ENCODE results near the gene TRABD2B.

Gene TRABD2B

GRCh38 chr1:48021792-48022191 is 24.6 kb upstream of the TRABD2B start:
- no peak for DNase-seq

DNA sequence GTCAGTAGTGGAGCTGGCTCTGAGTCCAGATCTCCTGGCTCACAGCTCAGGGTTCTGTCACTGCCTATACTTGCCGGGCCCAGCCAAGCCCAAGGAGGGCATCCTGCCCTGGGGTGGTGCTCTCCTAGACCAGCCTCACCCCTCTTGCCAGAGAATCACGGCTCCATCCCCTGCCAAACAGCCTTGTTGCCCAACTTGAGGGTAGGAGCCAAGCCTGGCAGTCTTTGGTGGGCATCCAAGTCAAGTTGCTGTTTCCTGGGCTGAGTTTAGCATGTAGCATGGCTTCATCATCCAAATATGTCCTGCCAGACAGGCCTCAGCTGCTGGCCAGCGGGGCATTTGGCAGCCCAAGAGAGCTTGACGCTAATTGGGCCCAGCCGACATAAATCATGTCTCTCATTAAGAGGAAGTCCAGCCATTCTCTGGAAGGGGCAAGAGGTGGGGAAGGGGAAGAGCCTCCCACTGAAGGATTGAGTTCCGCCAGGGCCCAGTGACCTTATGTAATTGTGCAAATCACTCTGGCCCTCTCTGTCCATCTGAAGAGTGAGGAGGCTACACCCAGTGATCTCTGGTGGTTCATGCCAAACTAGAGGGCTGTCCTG is 22.6 kb upstream of the TRABD2B start:
- no peak for DNase-seq

- DNase-seq = no peak
Observed at GRCh38 chr1:48018799-48019198, 21.6 kb upstream of the TRABD2B start.

DNA sequence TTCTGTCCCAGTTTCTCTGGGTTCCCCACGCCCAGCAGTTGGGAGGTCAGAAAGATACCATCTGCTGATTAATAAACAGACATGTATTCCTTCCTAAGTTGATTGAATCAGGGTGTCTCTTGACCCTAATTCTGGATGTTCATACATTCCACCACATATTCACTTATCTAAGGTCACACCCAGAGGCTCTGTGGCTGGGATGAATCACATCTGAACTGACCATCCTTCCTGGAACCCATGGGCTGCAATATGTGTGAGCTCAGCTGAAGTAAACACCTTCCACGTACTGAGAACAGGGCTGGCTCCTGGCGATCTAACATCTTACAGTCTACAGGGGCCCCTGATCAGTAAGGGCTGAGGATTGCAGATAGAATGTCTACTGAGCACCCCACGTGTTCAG is 20.5 kb upstream of the TRABD2B start:
- no peak for DNase-seq

DNA sequence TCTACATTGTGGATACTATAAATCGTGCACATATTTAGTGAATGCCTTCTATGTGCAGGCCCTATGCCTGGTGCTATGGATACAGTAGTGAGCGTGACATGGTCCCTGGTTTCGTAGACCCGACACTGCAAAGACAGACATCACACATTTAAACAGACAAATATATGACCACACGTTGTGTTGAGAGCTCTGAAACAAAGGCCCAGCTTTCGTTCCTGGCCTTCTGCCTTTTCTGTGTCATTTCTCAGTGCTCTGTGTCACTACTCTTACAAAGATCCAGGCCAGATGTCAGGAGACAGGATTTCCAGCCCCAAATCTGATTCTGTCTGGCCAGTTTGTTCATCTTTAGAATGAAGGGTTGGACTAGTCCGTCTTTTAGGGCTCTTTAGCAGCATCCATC is 19.3 kb upstream of the TRABD2B start:
- DNase-seq = no peak

- DNase-seq = no peak
Observed at GRCh38 chr1:48013270-48013669, 16.1 kb upstream of the TRABD2B start.

DNA sequence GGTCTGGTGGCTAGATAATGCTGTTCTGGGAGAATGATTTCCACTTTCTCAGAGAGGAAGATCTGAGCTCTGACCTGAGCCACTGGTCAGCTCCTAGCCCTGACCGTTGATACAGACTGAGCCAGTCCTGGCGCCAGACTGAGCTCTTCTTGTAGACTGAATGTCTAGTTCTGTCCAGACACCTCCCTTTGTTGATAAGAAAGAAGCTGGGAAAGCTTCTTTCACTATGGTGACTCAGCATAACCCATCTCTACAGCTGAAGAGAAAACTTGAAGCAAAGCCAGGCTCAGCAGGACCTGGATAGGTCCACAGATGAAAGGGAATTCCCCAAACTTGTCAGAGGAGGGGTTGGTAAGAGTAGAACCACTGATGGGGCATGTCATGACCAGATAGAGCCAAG is 9.9 kb upstream of the TRABD2B start:
- no peak for DNase-seq

DNA sequence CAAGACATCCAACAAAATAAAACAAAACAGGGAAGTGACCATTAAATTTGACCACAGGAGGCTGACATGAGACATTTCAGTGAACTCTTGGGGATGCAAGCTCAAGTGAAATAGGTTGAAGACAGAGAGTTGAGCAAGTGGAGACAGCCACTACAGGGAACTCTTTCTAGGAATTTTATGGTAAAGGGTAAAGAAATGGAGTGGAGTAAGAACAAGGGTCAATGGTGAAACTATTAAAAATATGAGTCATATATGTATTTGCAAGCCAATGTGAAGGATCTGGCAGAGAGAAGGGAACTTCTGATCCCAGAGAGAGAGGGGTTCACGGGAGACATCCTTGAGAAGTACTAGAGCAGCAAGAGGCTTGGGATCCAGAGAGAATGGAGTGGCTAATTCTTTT is 9.1 kb upstream of the TRABD2B start:
- DNase-seq = no peak

DNA sequence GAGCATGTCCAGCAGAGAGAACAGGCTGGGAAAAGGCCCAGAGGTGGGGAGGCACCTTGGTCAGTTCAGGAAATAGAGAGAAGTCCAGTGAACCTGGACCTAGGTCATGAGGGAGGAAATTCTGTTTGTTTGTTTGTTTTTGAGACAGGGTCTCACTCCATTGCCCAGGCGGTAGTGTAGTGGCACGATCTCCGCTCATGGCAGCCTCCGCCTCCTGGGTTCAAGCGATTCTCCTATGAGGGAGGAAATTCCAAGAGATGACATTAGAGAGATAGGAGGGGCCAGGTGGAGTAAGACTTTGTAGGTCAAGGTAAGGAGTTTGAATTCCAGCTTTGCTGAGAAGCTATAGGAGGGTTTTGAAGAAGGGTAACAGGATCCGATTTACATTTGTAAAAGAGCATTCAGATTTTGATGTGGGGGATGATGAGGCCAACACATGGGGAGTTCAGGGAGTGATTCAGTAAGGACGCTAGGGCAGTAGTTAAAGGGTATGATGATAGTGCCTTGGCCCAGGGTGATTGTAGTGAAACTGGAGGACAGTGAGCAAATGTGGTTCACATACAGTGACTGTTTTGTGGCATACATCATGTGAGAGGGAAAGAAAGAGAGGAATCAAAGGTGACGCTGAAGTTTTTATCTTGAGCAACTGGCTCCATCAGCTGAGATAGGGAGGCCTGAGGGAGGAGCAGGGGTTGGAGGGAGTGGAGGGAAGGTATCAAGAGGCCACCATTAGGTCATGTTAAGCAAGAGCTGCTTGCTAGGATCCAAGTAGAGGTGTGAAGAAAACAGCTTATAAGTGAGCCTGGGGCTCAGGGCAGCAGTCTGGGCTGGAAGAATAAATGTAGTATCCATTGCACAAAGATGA is 8.3 kb upstream of the TRABD2B start:
- DNase-seq = no peak

- no peak for DNase-seq
Observed at GRCh38 chr1:48003741-48004531, 6.8 kb upstream of the TRABD2B start.

GRCh38 chr1:48002142-48002541 is 5.0 kb upstream of the TRABD2B start:
- no peak for DNase-seq

DNA sequence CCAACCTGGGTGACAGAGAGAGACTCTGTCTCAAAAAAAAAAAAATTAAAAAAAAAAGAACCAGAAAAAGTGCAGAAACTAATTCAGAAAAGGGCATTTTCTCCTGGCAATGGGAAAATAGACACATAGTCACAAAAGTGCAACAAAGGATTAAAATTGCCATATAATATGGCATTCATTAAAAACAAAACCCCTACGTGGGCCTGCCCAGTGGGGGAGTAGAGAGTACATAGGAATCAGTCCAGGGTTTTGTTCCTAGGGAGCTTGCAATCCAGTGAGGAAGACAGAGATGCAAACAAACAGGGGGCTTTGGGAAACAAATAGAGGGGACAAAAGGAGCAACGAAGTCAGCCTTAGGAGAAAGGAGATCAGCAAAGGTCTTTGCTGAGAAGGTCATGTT is 4.5 kb upstream of the TRABD2B start:
- DNase-seq = no peak

DNA sequence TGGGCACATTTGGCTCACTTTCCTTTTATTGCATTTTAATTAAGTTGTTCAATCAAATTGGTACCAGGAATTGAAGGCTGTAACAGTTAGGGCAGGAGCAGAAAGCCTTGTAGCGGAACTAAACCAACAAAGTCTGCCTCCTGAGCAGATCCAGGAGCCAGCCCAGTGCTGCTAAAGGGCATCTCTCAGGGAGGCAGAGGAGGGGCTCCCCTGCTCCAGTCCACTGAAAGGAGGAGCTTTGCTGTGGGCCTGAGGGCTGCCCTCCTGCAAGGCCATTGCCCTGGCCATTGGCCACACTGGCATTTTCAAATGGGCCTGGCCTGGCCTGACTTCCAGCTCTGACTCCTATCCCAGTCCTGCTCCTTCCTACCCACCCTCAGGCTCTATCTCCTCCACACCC is 3.7 kb upstream of the TRABD2B start:
- no peak for DNase-seq

DNA sequence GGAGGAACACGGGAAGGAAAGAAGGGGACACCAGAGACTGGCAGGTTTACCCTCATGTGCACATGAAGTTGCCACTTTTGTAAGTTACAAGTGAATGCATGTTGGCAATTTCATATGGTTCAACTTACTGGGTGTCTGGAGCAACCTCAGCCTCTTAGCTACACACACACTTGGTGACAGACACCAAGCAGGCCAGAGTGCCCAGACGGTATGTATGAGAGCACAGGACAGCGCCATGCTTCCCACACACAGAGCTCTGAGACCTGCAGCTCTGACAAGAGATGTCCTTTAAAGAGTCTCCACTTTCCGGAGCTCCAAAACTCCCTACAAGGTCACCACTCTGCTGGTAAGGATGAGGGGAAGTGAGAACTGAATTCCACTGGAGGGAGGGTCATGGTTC is 1.9 kb upstream of the TRABD2B start:
- no peak for DNase-seq

DNA sequence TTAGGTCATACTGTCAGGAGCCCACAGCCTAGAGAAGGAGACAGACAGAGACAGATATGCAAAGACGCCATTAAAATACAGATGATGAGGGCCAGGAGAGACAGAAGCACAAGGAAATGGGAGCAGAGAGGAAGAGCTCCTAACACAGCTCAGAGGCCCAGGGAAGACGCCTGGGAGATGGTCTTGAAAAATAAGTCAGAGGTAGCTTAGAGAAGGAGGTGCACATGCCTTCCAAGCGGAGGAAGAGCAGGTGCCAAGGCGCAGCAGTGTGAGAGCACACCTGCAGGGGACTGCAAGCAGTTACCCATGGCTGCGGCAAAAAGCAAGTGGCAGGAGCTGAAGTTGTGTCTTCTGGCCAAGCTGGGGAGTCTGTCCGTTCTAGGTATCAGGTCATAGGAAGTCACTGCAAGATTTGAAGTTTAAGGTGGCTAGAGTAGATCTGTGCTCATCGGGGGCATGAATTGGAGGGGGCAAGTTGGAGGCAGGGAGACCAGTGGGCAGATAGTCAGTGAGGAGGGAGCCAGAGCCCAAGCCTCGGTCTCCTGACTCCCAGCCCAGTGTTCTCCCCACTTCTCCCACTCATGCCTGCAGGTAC is 1.3 kb upstream of the TRABD2B start:
- no peak for DNase-seq

- no peak for DNase-seq
Observed at GRCh38 chr1:47996406-47997226, 569 bp downstream of the TRABD2B start.

DNA sequence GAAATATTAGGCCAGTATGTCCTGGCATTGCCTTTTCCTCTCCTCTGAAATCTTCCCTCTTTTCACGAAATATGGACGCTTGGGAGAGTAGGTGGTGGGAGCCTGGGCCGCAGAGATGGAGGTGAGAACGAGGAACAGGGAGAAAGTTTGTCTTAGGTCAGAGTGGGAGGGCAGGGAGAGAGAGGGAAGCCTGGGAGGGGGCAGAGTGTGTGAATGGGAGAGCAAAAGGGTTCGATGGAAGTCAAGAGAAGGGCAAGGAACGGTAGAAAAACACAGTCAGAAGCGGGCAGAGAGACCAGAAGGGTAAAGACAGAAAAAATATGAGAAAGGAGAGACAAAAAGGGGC is 1.2 kb downstream of the TRABD2B start:
- no peak for DNase-seq

DNA sequence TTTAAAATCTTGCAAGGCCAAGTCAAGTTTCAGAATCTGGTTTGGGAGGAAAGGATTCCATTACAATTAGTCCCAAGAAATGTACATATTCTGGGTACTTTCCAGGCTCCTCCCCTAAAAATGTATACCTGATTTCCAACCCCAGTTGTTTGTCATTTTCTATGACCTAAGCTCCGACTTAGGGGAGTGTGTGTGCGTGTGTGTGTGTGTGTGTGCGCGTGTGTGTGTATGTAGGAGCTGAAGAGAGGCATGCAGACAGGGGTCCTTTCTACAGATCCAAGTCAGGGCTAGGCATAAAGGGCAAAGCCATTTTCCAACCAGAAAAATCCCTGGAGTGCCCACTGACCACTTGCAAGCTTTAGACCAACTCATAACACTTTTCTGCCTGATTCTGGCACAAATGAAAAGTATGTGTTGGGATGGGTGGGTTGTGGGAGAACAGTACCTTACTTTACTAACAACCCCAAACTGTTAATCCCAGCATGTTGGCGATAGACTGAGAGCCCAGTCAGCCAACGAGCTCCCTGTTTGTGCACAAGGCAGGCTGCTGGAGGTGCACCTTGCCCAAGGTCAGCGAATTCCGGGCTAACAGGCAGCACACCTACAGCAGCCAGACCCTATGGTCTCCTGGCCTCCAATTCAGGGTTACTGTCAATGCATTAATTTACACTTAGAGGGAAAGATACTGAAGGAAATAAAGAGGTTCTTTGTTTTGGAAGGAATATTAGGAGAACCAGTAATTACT is 1.7 kb downstream of the TRABD2B start:
- no peak for DNase-seq

DNA sequence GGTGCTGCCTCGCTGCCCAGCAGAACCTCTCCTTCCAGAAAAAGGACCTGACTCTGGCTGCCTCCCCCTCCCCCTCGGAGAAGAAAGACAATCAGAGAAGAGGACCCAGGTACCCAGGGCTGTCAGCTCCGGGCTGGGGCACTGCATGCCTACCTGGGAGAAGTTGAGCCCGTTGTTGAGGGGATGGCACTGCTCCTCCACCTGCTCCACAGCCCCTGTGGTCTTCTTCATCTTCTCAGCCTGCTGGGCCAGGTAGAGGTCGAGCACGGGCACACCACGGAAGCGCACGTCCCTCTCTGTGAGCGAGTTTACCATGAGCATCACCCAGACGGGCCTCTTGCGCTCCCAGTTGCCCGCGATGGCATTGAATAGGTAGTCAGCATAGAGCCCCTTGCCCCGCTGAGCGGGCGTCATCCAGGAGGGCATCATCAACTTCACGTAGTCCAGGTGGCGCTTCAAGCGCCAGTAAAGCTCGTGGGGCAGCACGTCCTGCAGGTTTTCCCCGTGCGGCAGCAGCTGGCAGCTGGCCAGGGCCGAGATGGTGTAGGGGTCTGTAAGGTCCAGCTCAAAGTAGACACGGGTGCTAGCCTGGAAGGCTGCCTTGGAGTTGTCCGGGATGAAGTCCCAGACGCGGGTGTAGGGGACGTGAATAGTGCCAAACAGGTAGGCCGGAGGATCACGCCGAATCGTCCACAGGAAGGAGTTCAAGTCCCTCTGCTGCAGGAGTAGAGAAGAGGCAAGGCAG is 3.1 kb downstream of the TRABD2B start:
- no peak for DNase-seq

DNA sequence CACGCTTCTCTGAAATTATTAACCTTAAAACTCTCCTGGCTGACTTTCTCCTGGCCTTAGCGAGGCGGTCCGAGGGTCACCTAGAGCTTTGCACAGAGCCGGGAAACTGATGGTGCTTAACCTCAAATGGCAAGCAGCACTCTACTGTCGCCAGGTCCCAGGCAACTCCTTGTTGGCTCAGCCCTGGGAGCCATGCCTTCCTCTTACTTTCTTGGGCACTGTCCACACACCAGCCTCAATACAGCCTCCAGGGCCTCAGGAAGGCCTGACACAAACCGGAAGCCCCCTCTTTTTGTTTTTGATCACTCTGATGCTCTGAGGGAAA is 3.8 kb downstream of the TRABD2B start:
- DNase-seq = no peak

DNA sequence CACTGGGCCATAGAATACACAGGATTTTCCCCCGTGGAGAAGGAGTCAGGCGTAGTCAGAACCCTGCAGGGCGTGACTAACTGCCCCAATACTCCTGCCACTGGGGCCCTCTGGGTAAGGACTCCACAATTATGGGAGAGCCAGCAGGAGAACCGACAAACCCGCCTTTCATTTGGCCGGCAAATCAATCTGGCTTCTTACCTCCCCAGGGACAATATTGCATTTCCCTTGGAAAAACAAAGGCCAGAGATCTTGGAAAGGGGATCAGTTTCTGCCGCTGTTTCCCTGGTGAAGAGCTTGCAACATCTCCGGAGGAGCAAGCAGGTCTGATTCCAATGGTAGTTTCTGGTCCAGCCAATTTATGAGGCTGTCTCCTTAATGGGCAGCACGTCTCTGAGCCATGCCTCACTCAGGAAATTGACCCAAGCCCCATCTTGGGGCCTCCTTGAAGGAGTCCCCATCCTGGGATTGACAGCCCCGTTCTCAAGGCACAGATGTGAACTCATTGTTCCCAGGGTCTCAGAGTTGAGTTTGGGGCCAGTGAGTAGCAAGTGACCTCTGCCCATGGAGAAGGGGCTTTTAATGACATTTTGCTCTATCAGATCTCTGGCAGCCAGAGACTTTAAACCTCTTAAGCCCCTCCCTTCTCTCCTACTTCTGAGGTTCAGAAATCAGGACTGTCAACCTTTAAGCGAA is 4.3 kb downstream of the TRABD2B start:
- DNase-seq = no peak

Data from activated CD4-positive, alpha-beta T cell treated with anti-CD3 and anti-CD28 coated beads for 48 hours (primary cell).